ENCODE measurements around the gene PRELP.
"Not testable (repeated sequence)": the region's sequence is repeated elsewhere in the genome, so short reads cannot be mapped to it uniquely, and the experiment has no call there.

The PRELP gene

GRCh38 chr1:203454986-203455471, 20.6 kb upstream of the PRELP start:
- no peak for DNase-seq (ENCODE audit: low spot score)

- no peak for DNase-seq (ENCODE audit: low spot score)
Observed at GRCh38 chr1:203455706-203456105, 19.9 kb upstream of the PRELP start.

DNA sequence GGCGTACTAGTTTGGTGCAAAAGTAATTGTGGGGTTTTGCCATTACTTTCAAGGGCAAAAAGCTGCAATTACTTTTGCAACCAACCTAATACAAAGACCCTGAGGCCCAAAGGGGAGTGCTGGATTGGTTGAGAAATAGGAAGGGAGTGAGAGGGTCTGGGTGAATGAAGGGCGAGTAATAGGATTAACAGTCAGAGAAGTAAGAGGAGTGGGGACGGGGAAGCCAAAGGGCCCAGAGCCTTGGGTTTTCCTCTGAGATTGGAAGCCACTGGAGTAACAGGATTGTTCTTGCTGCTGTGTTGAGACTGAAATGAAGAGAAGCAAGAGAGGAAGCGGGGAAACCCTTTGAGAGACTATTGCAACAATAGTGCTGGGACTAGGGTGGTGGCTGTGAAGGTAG, 19.0 kb upstream of the PRELP start:
- DNase-seq (ENCODE audit: low spot score): no peak

- no peak for DNase-seq (ENCODE audit: low spot score)
Observed at GRCh38 chr1:203458078-203458477, 17.5 kb upstream of the PRELP start.

GRCh38 chr1:203459671-203460201, 15.9 kb upstream of the PRELP start:
- DNase-seq (ENCODE audit: low spot score): no peak

DNA sequence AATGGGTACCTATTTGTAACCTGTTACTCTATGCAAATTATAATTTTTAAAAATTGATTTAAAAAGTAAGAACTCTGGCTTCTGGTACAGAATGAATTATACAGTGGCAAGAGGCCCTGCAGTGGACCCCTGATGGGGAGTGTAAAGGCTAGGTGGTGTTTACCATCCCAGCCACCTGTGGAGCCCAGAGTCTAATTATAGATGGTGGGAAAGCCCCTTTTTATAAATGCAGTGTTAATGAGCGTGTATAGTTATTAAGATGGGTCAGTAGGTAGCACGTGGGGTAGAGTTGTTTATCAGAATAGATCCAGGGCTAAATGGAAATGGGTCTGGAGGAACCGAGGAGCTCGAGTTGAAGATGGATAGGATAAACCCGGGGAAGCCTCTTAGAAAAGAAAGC, 13.9 kb upstream of the PRELP start:
- no peak for DNase-seq (ENCODE audit: low spot score)

DNA sequence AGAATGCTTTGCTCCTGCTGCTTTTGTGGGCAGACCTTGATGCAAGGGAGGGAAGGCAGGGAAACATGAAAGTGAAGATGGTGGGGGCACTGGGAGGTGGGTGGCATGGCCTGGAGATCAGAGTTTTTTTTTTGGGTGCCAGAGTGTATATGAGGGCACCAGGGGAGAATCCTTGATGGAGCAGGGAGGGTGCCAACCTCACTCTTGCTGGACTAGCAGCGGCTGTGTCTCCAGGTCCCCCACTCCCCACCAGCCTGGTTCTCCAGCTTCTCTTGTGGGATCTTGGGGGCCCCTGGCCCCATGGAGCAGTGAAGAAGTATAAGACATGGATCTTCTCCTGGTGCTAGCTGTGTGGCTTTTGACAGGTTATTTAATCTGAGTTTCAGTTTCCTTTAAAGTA, 13.5 kb upstream of the PRELP start:
- DNase-seq (ENCODE audit: low spot score): no peak

GRCh38 chr1:203462878-203463277, 12.7 kb upstream of the PRELP start:
- no peak for DNase-seq (ENCODE audit: low spot score)

DNA sequence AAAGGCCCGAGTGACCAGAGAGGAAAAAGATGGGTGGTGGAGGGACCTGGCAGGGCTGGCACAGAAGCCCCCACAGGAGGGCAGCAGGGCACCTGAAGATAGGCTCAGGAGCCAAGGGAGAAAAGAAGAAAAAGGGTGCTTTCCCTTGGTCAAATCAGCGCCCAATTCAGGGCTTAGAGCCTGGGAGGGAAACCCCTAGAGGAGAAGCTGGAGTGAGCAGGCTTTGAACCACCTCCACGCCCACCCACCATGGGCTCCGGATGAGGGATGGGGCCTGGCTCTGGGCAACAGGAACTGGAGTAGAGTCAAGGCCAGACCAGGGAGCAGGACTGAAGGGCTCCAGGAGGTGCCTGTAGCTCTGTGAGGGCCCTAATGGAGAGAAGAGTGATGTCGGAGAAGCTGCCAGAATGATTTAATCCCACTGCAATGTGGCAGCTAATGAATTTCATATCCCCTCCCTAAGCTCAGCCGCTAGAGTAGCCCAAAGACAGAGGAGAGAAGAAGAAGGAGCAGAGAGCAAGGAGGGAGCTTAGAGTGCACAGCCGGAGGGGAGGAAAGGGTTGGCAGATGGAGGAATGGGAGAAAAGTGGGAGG, 12.0 kb upstream of the PRELP start:
- DNase-seq (ENCODE audit: low spot score): no peak

GRCh38 chr1:203464226-203464625, 11.4 kb upstream of the PRELP start:
- no peak for DNase-seq (ENCODE audit: low spot score)

GRCh38 chr1:203464743-203465142, 10.9 kb upstream of the PRELP start:
- DNase-seq (ENCODE audit: low spot score): no peak

DNA sequence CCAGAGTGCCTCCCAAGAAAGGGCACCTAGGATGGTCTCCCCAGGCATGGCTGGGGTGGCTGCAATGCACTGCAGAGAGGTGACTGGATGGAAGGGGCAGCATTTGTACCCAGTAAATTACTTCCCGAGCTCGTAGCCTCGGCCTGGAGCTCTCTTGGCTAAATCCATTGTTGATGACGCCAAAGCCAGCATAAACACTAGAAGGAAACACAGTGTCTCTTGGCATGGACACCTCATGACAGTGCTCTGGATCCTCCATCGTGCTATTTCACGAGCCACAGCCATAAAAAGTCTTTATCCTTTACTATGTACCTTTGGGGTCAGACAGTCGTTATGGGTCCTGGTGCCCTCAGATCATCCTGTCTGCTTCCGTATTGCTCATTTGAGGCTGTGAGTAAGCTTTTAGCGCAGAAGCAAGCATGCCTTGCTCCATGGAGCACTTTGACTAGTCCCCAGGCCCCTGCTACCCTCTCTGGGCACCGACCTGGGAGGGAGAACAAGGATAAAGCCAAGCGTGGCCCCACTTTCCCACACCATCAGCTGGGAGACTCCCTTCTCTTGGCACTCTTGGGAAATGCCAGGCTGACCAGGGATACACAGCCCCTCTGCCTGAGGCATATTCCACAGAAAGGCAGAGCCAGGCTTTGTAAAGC, 10.3 kb upstream of the PRELP start:
- no peak for DNase-seq (ENCODE audit: low spot score)

DNA sequence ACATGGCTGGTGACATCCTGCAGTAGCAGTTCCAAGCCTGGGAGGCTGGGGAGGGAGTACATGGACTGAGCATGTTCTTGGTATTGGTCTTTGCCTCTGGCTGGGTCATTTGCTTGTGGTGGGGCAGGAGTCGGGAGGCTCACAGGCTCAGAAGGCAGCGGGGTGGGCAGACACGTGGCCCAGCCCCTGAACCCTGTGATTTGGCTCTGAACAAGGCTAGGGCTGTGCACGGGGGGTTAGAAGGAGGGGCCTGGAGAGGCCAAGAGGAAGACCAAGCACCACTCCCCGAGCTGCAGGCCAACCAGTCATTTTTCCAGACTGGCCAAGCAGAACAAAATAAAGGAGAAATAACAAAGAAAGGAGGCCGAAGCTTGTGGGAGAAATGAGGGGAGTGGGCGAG, 9.7 kb upstream of the PRELP start:
- DNase-seq (ENCODE audit: low spot score): no peak

DNA sequence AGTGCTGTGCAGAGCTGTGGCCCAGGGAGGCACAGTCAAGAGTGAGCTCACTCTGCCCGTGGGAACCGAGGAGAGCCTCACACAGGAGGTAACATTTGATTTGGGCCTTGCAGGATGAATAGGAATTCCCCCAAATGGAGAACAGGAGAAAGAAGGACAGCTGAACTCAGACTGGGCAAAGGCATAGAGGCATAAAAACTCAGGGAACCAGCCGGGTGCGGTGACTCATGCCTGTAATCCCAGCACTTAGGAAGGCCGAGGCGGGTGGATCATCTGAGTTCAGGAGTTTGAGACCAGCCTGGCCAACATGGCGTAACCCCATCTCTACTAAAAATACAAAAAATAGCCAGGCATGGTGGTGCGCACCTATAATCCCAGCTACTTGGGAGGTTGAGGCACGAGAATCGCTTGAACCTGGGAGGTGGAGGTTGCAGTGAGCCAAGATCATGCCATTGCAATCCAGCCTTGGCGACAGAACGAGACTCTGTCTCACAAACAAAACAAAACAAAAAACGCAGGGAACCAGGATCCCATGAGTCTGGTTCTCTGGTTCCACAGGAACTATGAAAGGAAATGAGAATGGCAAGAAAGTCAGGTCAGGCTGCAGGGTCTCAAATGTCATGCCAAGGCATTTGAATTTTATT, 8.6 kb upstream of the PRELP start:
- not testable (repeated sequence) for DNase-seq (ENCODE audit: low spot score)

GRCh38 chr1:203467550-203467921, 8.1 kb upstream of the PRELP start:
- DNase-seq (ENCODE audit: low spot score): no peak

DNA sequence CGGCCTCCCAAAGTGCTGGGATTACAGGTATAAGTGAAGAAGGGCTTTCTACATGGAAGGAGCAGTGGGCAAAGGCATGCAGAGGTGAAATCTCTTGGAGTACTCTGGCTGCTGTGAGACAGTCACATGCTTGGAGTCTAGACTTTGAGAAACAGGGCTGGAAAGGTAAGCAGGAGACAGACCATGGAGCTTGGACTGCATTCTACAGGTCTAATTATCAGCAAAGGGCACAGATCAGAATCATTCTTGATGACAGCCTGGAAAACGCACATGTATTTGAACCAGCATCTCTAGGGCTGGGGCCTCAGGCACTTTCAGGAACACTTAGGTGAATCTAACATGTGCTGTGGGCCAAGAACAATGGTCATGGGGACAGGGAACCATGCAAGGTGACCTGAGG, 7.3 kb upstream of the PRELP start:
- DNase-seq (ENCODE audit: low spot score): no peak

DNA sequence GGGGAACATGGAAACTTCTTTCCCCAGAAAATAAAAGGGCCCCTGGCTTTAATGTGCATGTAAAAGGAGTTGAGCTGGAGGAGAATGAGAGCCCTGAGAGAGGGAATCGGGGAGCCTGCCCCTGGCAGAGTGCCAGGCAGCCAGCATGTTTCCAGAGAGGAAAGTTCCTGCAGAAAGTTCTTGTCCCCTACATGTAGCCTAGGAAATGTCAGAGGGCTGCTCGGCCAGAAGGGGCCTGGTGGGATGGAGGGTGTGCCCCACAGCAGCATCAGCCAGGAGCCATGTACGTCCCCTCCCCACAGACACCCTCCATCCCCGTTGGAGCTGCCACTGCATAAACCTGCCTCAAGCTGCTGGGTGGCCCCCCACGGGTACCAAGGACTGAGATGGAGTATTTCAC, 5.4 kb upstream of the PRELP start:
- no peak for DNase-seq (ENCODE audit: low spot score)

DNA sequence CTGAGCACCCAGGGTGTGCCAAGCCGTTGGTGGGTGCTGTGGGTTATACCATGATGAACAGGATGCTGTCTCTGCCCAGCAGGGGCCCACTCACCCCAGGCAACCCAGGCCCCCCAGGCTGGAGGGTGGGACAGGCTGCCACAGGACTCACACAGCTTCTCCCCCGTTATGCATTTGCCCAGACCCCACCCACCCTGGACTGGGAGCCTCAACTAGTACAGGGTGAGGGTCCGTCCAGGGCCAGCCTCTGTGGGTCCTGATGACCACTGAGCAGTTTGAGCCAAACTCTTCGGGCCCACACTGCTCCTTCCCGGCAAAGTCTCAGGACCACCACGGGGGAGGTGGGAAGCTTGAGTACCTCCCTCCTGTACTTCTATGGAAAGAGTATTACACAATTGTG, 3.8 kb upstream of the PRELP start:
- no peak for DNase-seq (ENCODE audit: low spot score)

DNA sequence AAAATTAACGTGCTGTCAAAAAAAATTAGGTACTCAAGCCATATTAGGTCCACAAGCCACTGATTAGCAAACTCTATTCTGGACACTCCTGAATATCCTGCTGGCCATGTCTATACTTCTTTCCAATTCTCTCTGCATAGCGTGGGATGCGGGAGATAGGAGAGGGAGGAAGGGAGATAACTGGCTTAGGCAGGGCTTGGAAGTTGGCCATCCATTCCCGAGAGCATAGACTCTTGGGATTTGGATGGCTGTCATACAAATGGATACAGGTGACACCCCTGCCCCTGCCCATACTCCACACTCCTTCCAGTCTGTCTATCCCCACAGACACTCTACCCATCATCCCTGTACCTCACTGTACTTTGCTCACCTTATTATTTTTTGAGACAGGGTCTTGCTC, 2.3 kb upstream of the PRELP start:
- no peak for DNase-seq (ENCODE audit: low spot score)

DNA sequence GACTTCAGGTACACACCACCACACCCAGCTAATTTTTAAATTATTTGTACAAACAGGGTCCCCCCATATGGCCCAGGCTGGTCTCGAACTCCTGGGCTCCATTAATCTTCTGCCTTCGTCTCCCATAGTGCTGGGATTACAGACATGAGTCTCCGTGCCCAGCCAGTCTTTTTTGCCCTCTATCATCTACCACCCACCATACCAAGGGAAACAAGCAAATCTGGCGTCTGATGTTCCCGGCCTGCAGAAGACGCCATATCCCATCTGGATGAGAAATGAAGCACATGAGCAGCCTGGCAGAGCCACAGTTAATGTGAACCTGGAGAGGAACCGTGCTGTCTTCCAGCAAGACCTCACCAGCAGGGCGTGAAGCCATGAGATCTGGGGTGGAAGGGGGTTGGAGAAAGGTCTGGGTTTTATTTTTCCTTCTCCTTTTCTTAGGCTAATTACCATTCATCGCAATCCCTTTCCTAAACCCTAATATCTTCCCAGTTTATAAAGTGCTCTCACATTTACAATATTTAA, 1.8 kb upstream of the PRELP start:
- DNase-seq (ENCODE audit: low spot score): no peak

DNA sequence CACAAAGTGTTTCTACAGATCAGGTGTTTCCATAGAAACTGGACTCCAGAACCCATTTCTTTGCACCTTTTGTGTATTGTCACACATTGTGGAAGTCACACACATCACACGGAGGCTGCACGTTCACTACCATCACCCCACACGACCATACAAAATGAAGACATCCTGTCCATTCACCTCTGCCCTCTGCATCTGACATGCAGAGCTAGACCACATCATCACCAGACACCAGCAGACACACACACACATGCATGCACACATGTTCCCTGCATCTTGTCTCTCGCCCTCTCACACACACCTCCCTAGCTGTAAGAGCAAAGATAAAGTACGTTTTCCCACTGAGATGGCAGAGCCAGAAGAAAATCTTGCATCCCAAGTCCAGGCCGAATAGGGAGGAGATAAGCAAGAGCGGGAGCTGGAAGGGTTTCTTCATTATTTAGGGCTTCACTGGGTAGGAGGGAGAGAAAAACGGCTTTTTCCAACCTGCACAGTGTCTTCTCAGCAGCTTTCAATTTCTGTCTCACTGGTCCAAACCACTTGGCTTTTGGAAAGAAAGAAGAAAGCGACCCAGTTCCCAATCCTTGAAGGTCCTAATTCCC, 709 bp downstream of the PRELP start:
- no peak for DNase-seq (ENCODE audit: low spot score)

DNA sequence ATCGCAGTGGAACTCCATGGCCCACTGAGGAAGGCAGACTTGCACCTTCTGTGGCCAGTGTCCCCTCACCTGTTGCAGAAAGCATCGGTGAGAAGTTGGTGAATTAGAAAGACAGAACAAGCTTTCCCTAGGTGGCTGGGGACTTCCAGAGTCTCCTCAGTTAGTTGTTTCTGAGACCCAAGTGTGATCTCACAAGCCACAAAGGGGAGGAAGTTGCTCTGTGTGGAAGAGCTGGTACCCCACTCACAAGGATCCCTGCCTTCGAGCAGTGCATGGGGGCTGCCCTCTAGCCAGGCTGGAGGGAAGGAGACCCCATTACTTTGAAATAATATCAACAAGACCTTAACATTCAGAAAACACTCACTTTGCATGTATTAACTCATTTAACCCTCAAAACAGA, 2.1 kb downstream of the PRELP start:
- DNase-seq (ENCODE audit: low spot score): no peak

DNA sequence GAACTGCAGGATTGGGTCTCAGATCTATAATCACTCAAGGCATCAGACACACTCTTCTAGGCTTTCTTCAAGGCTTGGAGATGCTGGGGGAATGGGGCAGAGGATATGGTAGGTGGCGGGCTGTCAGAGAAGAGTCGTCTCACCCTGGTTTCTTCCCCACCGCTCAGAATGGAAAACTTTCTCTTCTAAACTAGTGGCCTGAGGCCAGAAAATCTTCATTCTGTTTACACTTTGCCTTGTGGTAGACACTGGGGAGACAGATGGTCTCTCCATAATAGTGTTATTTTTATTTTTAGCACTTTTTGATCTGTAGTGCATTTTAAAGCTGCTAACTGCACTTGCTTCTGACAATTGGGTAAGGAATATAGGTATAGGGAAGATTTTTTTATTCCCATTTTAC, 2.6 kb downstream of the PRELP start:
- DNase-seq (ENCODE audit: low spot score): no peak
